WTC11 (cell line): ENCODE measurements around the gene HHIP. TPM values are rescaled to one million over a fixed set of nuclear protein-coding genes. Genes with fewer than 3 reads are reported as not detected.
A peak's percentile ranks its signal among the peaks of the same experiment; 100 is the strongest.

Source experiments
- ATAC-seq: fragments of 200-7000 bp; cut with Tn5 transposase; 2 replicates; pipeline ENCODE4 v1.10.0; 2021; ENCODE audit warnings: mild to moderate bottlenecking, moderate library complexity
- CTCF ChIA-PET: fragments of 300-600 bp; sonication (Branson Sonifier 250); formaldehyde crosslinking; loops from one replicate; lab custom pipeline; 2021; ENCODE audit warnings: antibody characterized with exemption; lab: Charles Lee
- POLR2A ChIA-PET: fragments of 350-600 bp; sonication (Branson Sonifier 250); formaldehyde crosslinking; loops from one replicate; lab custom pipeline; 2021; ENCODE audit warnings: antibody characterized with exemption; lab: Charles Lee
- DNase-seq: peaks from one replicate; pipeline ENCODE4 v3.0.0; 2021; ENCODE audit warnings: low spot score
- H3K27ac Mint-ChIP-seq: 2 replicates; pipeline ENCODE4 v1.8.0; 2021; ENCODE audit warnings: mixed read lengths
- H3K27me3 Mint-ChIP-seq: 2 replicates; pipeline ENCODE4 v1.8.0; 2021; ENCODE audit warnings: low read depth, mild to moderate bottlenecking, moderate library complexity, mixed read lengths
- H3K36me3 Mint-ChIP-seq: 2 replicates; pipeline ENCODE4 v1.8.0; 2021; ENCODE audit warnings: mixed read lengths
- H3K4me1 Mint-ChIP-seq: 2 replicates; pipeline ENCODE4 v1.8.0; 2022; ENCODE audit warnings: mixed read lengths
- H3K4me3 Mint-ChIP-seq: 2 replicates; pipeline ENCODE4 v1.8.0; 2021; ENCODE audit warnings: mild to moderate bottlenecking, moderate library complexity, mixed read lengths
- H3K9me3 Mint-ChIP-seq: 2 replicates; pipeline ENCODE4 v1.8.0; 2021; ENCODE audit warnings: mixed read lengths
- ATF6 ChIP-seq: sonication (generic); formaldehyde crosslinking; IDR thresholded peaks from 2 replicates; pipeline ENCODE4 v1.8.1; 2023; ENCODE audit warnings: mild to moderate bottlenecking, missing genetic modification reagents
- EMX1 ChIP-seq: fragments of 250-450 bp; sonication (Bioruptor Pico); IDR thresholded peaks from 2 replicates; pipeline ENCODE4 v1.8.0; 2021; ENCODE audit warnings: mild to moderate bottlenecking
- ESRRA ChIP-seq: sonication (generic); formaldehyde crosslinking; IDR thresholded peaks from 2 replicates; pipeline ENCODE4 v1.8.1; 2022; ENCODE audit warnings: mild to moderate bottlenecking, missing genetic modification reagents, borderline replicate concordance
- ETV6 ChIP-seq: sonication (generic); formaldehyde crosslinking; IDR thresholded peaks from 2 replicates; pipeline ENCODE4 v1.8.1; 2022; ENCODE audit warnings: mild to moderate bottlenecking, missing genetic modification reagents
- FOXP4 ChIP-seq: sonication (generic); formaldehyde crosslinking; IDR thresholded peaks from 2 replicates; pipeline ENCODE4 v1.8.0; 2022; ENCODE audit warnings: mild to moderate bottlenecking, missing genetic modification reagents
- JUN ChIP-seq: sonication (generic); formaldehyde crosslinking; IDR thresholded peaks from 2 replicates; pipeline ENCODE4 v1.8.0; 2023; ENCODE audit warnings: mild to moderate bottlenecking, missing genetic modification reagents
- NFATC4 ChIP-seq: fragments of 250-450 bp; sonication (Bioruptor Pico); IDR thresholded peaks from 2 replicates; pipeline ENCODE4 v1.9.0; 2021; ENCODE audit warnings: mild to moderate bottlenecking
- NFYB ChIP-seq: sonication (generic); formaldehyde crosslinking; conservative IDR thresholded peaks from 2 replicates; pipeline ENCODE4 v1.8.0; 2022; ENCODE audit warnings: low read depth, missing genetic modification reagents
- NR1H2 ChIP-seq: sonication (generic); formaldehyde crosslinking; IDR thresholded peaks from 2 replicates; pipeline ENCODE4 v1.9.0; 2021; ENCODE audit warnings: mild to moderate bottlenecking, moderate library complexity, missing genetic modification reagents
- NR2C2 ChIP-seq: sonication (generic); formaldehyde crosslinking; IDR thresholded peaks from 2 replicates; pipeline ENCODE4 v1.8.0; 2022; ENCODE audit warnings: mild to moderate bottlenecking, missing genetic modification reagents
- PRRX2 ChIP-seq: fragments of 250-450 bp; sonication (Bioruptor Pico); IDR thresholded peaks from 2 replicates; pipeline ENCODE4 v1.8.0; 2021; ENCODE audit warnings: mild to moderate bottlenecking
- RELA ChIP-seq: sonication (generic); formaldehyde crosslinking; IDR thresholded peaks from 2 replicates; pipeline ENCODE4 v1.8.1; 2022; ENCODE audit warnings: missing genetic modification reagents, mild to moderate bottlenecking, borderline replicate concordance
- TEAD1 ChIP-seq: sonication (generic); formaldehyde crosslinking; IDR thresholded peaks from 2 replicates; pipeline ENCODE4 v1.8.0; 2022; ENCODE audit warnings: mild to moderate bottlenecking, missing genetic modification reagents
- TP53 ChIP-seq: sonication (generic); formaldehyde crosslinking; IDR thresholded peaks from 2 replicates; pipeline ENCODE4 v1.8.1; 2023; ENCODE audit warnings: mild to moderate bottlenecking, missing genetic modification reagents
- ZBTB21 ChIP-seq: sonication (generic); formaldehyde crosslinking; IDR thresholded peaks from 2 replicates; pipeline ENCODE4 v1.8.1; 2023; ENCODE audit warnings: mild to moderate bottlenecking, missing genetic modification reagents, borderline replicate concordance
- ZNF219 ChIP-seq: sonication (generic); formaldehyde crosslinking; IDR thresholded peaks from 2 replicates; pipeline ENCODE4 v1.8.0; 2023; ENCODE audit warnings: missing genetic modification reagents, mild to moderate bottlenecking, borderline replicate concordance
- ZNF232 ChIP-seq: sonication (generic); formaldehyde crosslinking; IDR thresholded peaks from 2 replicates; pipeline ENCODE4 v1.8.0; 2022; ENCODE audit warnings: mild to moderate bottlenecking, missing genetic modification reagents
- ZNF671 ChIP-seq: fragments of 250-450 bp; sonication (Bioruptor Pico); IDR thresholded peaks from 2 replicates; pipeline ENCODE4 v1.8.0; 2021; ENCODE audit warnings: mild to moderate bottlenecking
- total RNA-seq: library from RNA; stranded (reverse); gene quantifications from 3 replicates; pipeline ENCODE4 v1.2.3, GENCODE V29; 2021
- TF ChIP-seq, protein P1 (sequence below): sonication (generic); formaldehyde crosslinking; IDR thresholded peaks from 2 replicates; pipeline ENCODE4 v1.8.1; 2023; ENCODE audit warnings: mild to moderate bottlenecking, moderate library complexity, missing genetic modification reagents
- TF ChIP-seq, protein P2 (sequence below): fragments of 250-450 bp; sonication (Bioruptor Pico); IDR thresholded peaks from 2 replicates; pipeline ENCODE4 v1.9.0; 2021; ENCODE audit warnings: mild to moderate bottlenecking, borderline replicate concordance
- TF ChIP-seq, protein P3 (sequence below): sonication (generic); formaldehyde crosslinking; IDR thresholded peaks from 2 replicates; pipeline ENCODE4 v1.8.1; 2022; ENCODE audit warnings: low read depth, missing genetic modification reagents, borderline replicate concordance

Gene HHIP
- total RNA-seq, 1 experiment from 2014 or later = 0.22 TPM

- TF ChIP-seq ZBTB21 (CRISPR knock-in tag) (no peak), NFYB (no peak), NFATC4 (CRISPR knock-in tag) (no peak), EMX1 (CRISPR knock-in tag) (no peak), RELA (CRISPR knock-in tag) (no peak), ETV6 (CRISPR knock-in tag) (no peak), TP53 (CRISPR knock-in tag) (no peak), ZNF232 (CRISPR knock-in tag) (no peak), ZNF219 (CRISPR knock-in tag) (no peak), NR2C2 (no peak), ATF6 (CRISPR knock-in tag) (no peak)
Measured at GRCh38 chr4:144644368-144645101, 1.4 kb upstream of the HHIP start (continued).

DNA sequence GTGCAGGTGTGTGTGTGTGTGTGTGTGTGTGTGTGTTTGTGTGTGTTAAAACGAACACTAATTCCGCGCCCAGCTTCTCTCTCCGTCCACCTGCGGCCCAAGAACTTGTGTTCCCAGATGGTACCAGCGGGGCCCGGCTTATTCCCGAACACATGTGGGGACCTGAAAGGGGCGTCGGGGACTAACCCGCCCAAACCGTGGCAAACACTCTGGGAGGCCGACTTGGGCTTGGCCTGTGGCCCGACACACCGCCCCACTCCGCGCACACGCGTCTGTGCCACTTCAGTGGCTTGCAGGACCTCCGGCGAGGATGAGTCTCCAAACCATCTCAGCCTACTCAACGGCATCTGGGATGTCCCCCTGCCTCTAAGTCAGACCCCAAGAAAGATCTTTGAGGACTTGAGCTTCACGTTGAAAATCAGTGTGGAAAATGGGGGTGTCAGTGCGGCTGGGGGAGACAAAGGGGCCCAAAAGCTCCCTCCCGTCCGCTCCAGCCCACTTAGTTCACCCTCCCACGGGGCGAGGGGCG is 790 bp upstream of the HHIP start:
- Mint-ChIP-seq H3K4me1 (peaks cover 35% of the 10 kb centered on the region), H3K36me3 (no peaks in the 10 kb centered on the region), H3K9me3 (no peaks in the 10 kb centered on the region), H3K27ac (no peak overlapping the region), H3K27me3 (peaks cover 92% of the 10 kb centered on the region), H3K4me3 (peak overlapping the region; percentile 63)
- ATAC-seq = no peak; the same call in 1 of the 2 replicates
- POLR2A ChIA-PET = no interaction called here
- peak; percentile 19 for DNase-seq
- CTCF ChIA-PET = no interaction called here
- TF ChIP-seq, protein P1, sequence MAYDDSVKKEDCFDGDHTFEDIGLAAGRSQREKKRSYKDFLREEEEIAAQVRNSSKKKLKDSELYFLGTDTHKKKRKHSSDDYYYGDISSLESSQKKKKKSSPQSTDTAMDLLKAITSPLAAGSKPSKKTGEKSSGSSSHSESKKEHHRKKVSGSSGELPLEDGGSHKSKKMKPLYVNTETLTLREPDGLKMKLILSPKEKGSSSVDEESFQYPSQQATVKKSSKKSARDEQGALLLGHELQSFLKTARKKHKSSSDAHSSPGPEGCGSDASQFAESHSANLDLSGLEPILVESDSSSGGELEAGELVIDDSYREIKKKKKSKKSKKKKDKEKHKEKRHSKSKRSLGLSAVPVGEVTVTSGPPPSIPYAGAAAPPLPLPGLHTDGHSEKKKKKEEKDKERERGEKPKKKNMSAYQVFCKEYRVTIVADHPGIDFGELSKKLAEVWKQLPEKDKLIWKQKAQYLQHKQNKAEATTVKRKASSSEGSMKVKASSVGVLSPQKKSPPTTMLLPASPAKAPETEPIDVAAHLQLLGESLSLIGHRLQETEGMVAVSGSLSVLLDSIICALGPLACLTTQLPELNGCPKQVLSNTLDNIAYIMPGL (CRISPR knock-in tag) = no peak

GRCh38 chr4:144646523-144647094 is 653 bp downstream of the HHIP start:
- DNase-seq = peak; percentile 19
- H3K4me3 Mint-ChIP-seq = peak overlapping the region; percentile 81
- no peaks in the 10 kb centered on the region for H3K36me3 Mint-ChIP-seq
- no peak overlapping the region for H3K27ac Mint-ChIP-seq
- ChIA-PET POLR2A (no interaction called here), CTCF (no interaction called here)
- peaks cover 42% of the 10 kb centered on the region for H3K4me1 Mint-ChIP-seq
- peaks cover 90% of the 10 kb centered on the region for H3K27me3 Mint-ChIP-seq
- H3K9me3 Mint-ChIP-seq = no peaks in the 10 kb centered on the region
- ATAC-seq = peak; percentile 10
- TF ChIP-seq, protein P2, sequence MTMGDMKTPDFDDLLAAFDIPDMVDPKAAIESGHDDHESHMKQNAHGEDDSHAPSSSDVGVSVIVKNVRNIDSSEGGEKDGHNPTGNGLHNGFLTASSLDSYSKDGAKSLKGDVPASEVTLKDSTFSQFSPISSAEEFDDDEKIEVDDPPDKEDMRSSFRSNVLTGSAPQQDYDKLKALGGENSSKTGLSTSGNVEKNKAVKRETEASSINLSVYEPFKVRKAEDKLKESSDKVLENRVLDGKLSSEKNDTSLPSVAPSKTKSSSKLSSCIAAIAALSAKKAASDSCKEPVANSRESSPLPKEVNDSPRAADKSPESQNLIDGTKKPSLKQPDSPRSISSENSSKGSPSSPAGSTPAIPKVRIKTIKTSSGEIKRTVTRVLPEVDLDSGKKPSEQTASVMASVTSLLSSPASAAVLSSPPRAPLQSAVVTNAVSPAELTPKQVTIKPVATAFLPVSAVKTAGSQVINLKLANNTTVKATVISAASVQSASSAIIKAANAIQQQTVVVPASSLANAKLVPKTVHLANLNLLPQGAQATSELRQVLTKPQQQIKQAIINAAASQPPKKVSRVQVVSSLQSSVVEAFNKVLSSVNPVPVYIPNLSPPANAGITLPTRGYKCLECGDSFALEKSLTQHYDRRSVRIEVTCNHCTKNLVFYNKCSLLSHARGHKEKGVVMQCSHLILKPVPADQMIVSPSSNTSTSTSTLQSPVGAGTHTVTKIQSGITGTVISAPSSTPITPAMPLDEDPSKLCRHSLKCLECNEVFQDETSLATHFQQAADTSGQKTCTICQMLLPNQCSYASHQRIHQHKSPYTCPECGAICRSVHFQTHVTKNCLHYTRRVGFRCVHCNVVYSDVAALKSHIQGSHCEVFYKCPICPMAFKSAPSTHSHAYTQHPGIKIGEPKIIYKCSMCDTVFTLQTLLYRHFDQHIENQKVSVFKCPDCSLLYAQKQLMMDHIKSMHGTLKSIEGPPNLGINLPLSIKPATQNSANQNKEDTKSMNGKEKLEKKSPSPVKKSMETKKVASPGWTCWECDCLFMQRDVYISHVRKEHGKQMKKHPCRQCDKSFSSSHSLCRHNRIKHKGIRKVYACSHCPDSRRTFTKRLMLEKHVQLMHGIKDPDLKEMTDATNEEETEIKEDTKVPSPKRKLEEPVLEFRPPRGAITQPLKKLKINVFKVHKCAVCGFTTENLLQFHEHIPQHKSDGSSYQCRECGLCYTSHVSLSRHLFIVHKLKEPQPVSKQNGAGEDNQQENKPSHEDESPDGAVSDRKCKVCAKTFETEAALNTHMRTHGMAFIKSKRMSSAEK = no peak
- TF ChIP-seq ETV6 (CRISPR knock-in tag) (no peak), ESRRA (CRISPR knock-in tag) (no peak), TEAD1 (no peak), JUN (CRISPR knock-in tag) (no peak), FOXP4 (CRISPR knock-in tag) (no peak), PRRX2 (CRISPR knock-in tag) (no peak), NR1H2 (CRISPR knock-in tag) (no peak), ZNF671 (CRISPR knock-in tag) (no peak)
- TF ChIP-seq, protein P3, sequence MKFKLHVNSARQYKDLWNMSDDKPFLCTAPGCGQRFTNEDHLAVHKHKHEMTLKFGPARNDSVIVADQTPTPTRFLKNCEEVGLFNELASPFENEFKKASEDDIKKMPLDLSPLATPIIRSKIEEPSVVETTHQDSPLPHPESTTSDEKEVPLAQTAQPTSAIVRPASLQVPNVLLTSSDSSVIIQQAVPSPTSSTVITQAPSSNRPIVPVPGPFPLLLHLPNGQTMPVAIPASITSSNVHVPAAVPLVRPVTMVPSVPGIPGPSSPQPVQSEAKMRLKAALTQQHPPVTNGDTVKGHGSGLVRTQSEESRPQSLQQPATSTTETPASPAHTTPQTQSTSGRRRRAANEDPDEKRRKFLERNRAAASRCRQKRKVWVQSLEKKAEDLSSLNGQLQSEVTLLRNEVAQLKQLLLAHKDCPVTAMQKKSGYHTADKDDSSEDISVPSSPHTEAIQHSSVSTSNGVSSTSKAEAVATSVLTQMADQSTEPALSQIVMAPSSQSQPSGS (CRISPR knock-in tag) = no peak
